ENCODE data around the gene SNX19.
A peak's percentile ranks its signal among the peaks of the same experiment; 100 is the strongest.

Gene SNX19

GRCh38 chr11:130828741-130829140 is 87.5 kb downstream of the SNX19 start:
- no peak for TF ChIP-seq CTCF (IDR thresholded peaks at IDR 0.05; ENCODE audit: borderline replicate concordance, insufficient read depth, low read depth, low read length)
- H3K4me3 ChIP-seq (ENCODE audit: low read depth, low read length), result no peak overlapping the region

GRCh38 chr11:130827451-130828377 is 88.6 kb downstream of the SNX19 start:
- peak; percentile 42; the same call in 1 of the 2 replicates for TF ChIP-seq CTCF (IDR thresholded peaks at IDR 0.05; ENCODE audit: borderline replicate concordance, insufficient read depth, low read depth, low read length)
- H3K4me3 ChIP-seq (ENCODE audit: low read depth, low read length), result no peak overlapping the region

- no peak overlapping the region for H3K4me3 ChIP-seq (ENCODE audit: low read depth, low read length)
- no peak for TF ChIP-seq CTCF (IDR thresholded peaks at IDR 0.05; ENCODE audit: borderline replicate concordance, insufficient read depth, low read depth, low read length)
Measured at GRCh38 chr11:130826572-130826971, 89.7 kb downstream of the SNX19 start.

- TF ChIP-seq CTCF (IDR thresholded peaks at IDR 0.05; ENCODE audit: borderline replicate concordance, insufficient read depth, low read depth, low read length), result no peak
- H3K4me3 ChIP-seq (ENCODE audit: low read depth, low read length), result no peak overlapping the region
Measured at GRCh38 chr11:130825983-130826382, 90.3 kb downstream of the SNX19 start.

GRCh38 chr11:130825561-130825960 is 90.7 kb downstream of the SNX19 start:
- no peak overlapping the region for H3K4me3 ChIP-seq (ENCODE audit: low read depth, low read length)
- TF ChIP-seq CTCF (IDR thresholded peaks at IDR 0.05; ENCODE audit: borderline replicate concordance, insufficient read depth, low read depth, low read length), result no peak

Data from GM12875 (cell line).